Activated CD4-positive, alpha-beta T cell treated with anti-CD3 and anti-CD28 coated beads for 36 hours (primary cell): ENCODE results near the gene ANTKMT. TPM values are rescaled to one million over a fixed set of nuclear protein-coding genes. Genes with fewer than 3 reads are reported as not detected.
"Not testable (repeated sequence)": the region's sequence is repeated elsewhere in the genome, so short reads cannot be mapped to it uniquely, and the experiment has no call there.

Source experiments
- ATAC-seq: fragments of 200-7000 bp; cut with Tn5 transposase; one replicate; pipeline ENCODE4 v1.10.0; 2021; ENCODE audit warnings: mild to moderate bottlenecking, moderate library complexity
- CTCF ChIA-PET: fragments of 350-600 bp; sonication (Branson Sonifier 250); formaldehyde crosslinking; loops from one replicate; lab custom pipeline; 2021; ENCODE audit warnings: antibody characterized with exemption; lab: Charles Lee
- POLR2A ChIA-PET: fragments of 350-600 bp; sonication (Branson Sonifier 250); formaldehyde crosslinking; loops from one replicate; lab custom pipeline; 2021; ENCODE audit warnings: antibody characterized with exemption, inconsistent platforms; lab: Charles Lee
- DNase-seq: peaks from one replicate; pipeline ENCODE4 v3.0.0-alpha.2; 2020
- H3K27ac Mint-ChIP-seq: one replicate; pipeline ENCODE4 v1.8.0; 2021; ENCODE audit warnings: mixed read lengths
- H3K27me3 Mint-ChIP-seq: one replicate; pipeline ENCODE4 v1.8.0; 2021; ENCODE audit warnings: mixed read lengths
- H3K36me3 Mint-ChIP-seq: one replicate; pipeline ENCODE4 v1.8.0; 2021; ENCODE audit warnings: low read depth, mixed read lengths
- H3K4me1 Mint-ChIP-seq: one replicate; pipeline ENCODE4 v1.8.0; 2021; ENCODE audit warnings: mixed read lengths
- H3K4me3 Mint-ChIP-seq: one replicate; pipeline ENCODE4 v1.8.0; 2021; ENCODE audit warnings: mild to moderate bottlenecking, moderate library complexity, mixed read lengths
- H3K9me3 Mint-ChIP-seq: one replicate; pipeline ENCODE4 v1.8.0; 2021; ENCODE audit warnings: low read depth, mixed read lengths
- intact Hi-C, 2 experiments: fragments of 100-400 bp; cut with DNase I in 1 of 2; cut with micrococcal nuclease in 1 of 2; formaldehyde crosslinking; loops; one replicate each; pipeline versions ENCODE4 v1.14.2 to v1.15.1; 2022 to 2024; cut with DNase I, micrococcal nuclease
- total RNA-seq, 2 experiments: library from RNA; stranded (reverse); gene quantifications; one replicate each; pipeline ENCODE4 v1.2.3, GENCODE V29; 2021

The ANTKMT gene
- total RNA-seq, 2 experiments from 2014 or later = 13.3 to 27.0 TPM

DNA sequence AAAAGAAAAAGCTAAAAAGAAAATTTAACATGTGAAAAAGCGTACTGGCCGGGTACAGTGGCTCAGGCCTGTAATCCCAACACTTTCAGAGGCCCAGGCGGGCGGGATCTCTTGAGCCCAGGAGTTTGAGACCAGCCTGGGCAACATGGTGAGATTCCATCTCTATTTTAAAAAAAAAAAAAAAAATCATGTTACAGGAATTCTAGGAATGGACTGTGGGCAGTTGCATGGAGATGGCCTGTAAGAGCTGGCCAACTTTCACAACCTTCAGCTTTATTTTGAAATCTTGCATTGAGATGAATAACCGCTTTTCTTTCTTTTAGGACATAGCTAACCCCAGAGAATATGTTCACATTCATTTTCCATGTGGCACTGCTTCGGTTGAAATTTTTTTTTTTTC lies 28.1 kb downstream of the ANTKMT start:
- ChIA-PET CTCF (interaction anchor here (0.6 kb wide), 1 partner anchor 24 kb away, joined by 3 read pairs; no protein-coding TSS in a partner anchor), POLR2A (interaction anchor here (0.6 kb wide), 1 partner anchor 320 kb away, joined by 5 read pairs; no protein-coding TSS in a partner anchor)
- H3K27ac Mint-ChIP-seq = no peak overlapping the region
- no peak overlapping the region for H3K4me3 Mint-ChIP-seq
- no peaks in the 10 kb centered on the region for H3K9me3 Mint-ChIP-seq
- ATAC-seq (no peak), DNase-seq (no peak)
- no peaks in the 10 kb centered on the region for H3K4me1 Mint-ChIP-seq
- intact Hi-C loops = no loop called here
- H3K36me3 Mint-ChIP-seq = no peaks in the 10 kb centered on the region
- H3K27me3 Mint-ChIP-seq = no peaks in the 10 kb centered on the region

DNA sequence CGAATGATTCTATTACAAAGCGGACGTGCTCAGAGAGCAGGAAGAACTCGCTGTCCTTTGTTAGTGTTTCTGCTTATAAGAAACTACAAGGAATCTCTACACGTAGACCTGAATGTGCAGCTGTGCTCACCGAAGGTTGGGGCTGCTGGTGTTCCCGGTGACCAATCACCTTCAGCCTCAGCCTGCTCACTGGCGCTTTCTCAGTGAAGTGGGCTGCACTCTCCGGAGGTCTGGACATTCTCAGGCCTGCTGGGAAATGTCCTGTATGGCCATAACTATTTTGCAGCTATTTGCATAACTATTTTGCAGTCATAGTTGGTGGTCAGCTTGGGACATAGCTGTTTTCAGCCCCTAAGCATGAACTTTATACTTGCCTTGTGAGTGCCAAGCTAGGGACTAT lies 29.5 kb downstream of the ANTKMT start:
- H3K9me3 Mint-ChIP-seq = no peaks in the 10 kb centered on the region
- ATAC-seq (no peak), DNase-seq (no peak)
- no peak overlapping the region for H3K27ac Mint-ChIP-seq
- H3K4me1 Mint-ChIP-seq = no peaks in the 10 kb centered on the region
- no peaks in the 10 kb centered on the region for H3K36me3 Mint-ChIP-seq
- peaks cover 2% of the 10 kb centered on the region for H3K27me3 Mint-ChIP-seq
- POLR2A ChIA-PET = no interaction called here
- CTCF ChIA-PET = interaction anchor here (0.5 kb wide), 1 partner anchor 61 kb away, joined by 3 read pairs; the partner anchor contains the start of gene WDR24
- H3K4me3 Mint-ChIP-seq = no peak overlapping the region
- intact Hi-C loops = no loop called here

DNA sequence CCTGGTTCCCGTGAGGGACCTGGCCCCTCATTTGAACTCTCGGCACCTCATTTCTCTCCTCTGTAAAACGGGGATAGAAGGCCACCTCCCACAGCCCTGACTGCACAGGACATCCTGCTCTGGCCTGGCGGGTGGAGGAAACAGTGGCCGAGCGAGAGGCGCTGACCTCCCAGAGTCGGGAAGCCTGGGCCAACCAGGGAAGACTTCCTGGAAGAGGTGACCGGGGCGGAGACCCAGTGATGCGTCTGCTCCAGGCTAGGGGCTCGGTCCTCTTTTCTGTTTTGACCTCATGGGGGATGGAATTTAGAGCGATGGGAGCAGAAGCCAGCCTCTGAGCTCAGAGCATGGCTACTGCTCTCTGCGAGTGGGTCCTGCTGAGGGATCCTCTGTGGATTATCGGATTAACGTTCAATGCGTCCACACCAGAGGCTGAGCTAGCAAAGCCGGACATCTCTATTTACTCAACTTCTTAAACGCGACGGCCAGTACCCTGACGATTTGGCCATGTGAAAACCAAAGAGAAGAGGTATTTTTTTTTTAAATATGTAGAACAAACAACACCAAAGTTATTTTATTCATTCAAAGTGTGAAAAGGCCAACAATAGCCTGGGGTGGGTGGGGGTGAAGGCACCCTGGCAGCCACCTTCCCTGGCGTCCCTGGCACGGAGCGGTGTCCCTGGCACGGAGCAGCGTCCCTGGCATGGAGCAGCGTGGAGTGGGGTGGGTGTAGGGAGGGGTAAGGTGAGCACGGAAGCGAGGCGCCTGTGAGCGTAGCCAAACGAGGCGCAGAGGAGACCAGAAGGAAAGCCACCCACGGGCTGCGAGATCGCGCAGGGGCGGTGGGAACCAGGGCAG lies 30.4 kb downstream of the ANTKMT start:
- Mint-ChIP-seq H3K9me3 (peaks cover 2% of the 10 kb centered on the region), H3K4me1 (no peaks in the 10 kb centered on the region), H3K27ac (no peak overlapping the region), H3K27me3 (peaks cover 3% of the 10 kb centered on the region), H3K4me3 (no peak overlapping the region), H3K36me3 (no peaks in the 10 kb centered on the region)
- ChIA-PET CTCF (interaction anchor here (0.5 kb wide), 1 partner anchor 62 kb away, joined by 3 read pairs; the partner anchor contains the start of gene WDR24), POLR2A (interaction anchor here (0.7 kb wide), 1 partner anchor 13 kb away, joined by 4 read pairs; no protein-coding TSS in a partner anchor)
- ATAC-seq (no peak), DNase-seq (no peak)
- intact Hi-C loops = no loop called here

DNA sequence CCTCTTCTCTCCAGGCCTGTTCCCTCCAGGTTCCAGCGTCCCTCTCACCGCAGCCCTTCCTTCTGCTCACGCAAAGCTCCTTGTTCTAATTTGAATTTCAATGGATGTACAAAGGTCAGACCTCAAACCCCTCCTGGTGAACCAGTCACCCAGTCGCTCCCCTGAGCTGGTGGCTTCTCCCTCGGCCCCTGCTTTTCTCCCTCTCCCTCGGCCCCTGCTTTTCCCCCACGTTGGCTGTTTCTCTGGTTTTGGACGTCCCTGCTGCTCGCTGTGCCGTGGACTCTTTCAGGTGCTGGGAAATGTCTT lies 31.0 kb downstream of the ANTKMT start:
- CTCF ChIA-PET = interaction anchor here (0.6 kb wide), 1 partner anchor 10 kb away, joined by 3 read pairs; no protein-coding TSS in a partner anchor
- no peak overlapping the region for H3K4me3 Mint-ChIP-seq
- intact Hi-C loops = no loop called here
- H3K36me3 Mint-ChIP-seq = no peaks in the 10 kb centered on the region
- POLR2A ChIA-PET = no interaction called here
- H3K4me1 Mint-ChIP-seq = no peaks in the 10 kb centered on the region
- H3K27me3 Mint-ChIP-seq = peaks cover 5% of the 10 kb centered on the region
- DNase-seq (no peak), ATAC-seq (no peak)
- H3K9me3 Mint-ChIP-seq = peaks cover 4% of the 10 kb centered on the region
- no peak overlapping the region for H3K27ac Mint-ChIP-seq

- intact Hi-C loops, H3K36me3 Mint-ChIP-seq, ATAC-seq, H3K4me1 Mint-ChIP-seq, CTCF ChIA-PET, H3K27me3 Mint-ChIP-seq, POLR2A ChIA-PET, H3K4me3 Mint-ChIP-seq, H3K27ac Mint-ChIP-seq, H3K9me3 Mint-ChIP-seq, DNase-seq: not testable (repeated sequence)
These were observed 33.2 kb downstream of the ANTKMT start for GRCh38 chr16:754121-754607.

DNA sequence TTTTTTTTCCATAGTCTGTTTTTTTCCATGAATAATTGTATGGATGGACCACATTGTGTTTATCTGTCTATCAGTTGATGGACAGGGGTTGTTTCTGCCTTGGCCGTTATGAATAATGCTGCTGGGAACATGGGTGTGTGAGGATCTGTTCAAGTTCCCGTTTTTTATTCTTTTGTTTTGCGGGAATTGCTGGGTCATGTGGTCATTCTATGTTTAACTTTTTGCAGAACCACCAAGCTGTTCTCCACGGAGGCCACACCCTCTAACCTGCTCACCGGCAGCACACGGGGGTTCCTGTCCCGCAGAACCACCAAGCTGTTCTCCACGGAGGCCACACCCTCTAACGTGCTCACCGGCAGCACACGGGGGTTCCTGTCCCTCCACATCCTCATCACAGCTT lies 33.7 kb downstream of the ANTKMT start:
- Mint-ChIP-seq H3K27me3 (peaks cover 9% of the 10 kb centered on the region), H3K27ac (no peak overlapping the region), H3K9me3 (peaks cover 4% of the 10 kb centered on the region), H3K4me1 (no peaks in the 10 kb centered on the region), H3K4me3 (no peak overlapping the region), H3K36me3 (no peaks in the 10 kb centered on the region)
- DNase-seq (no peak), ATAC-seq (no peak)
- intact Hi-C loops = no loop called here
- CTCF ChIA-PET = no interaction called here
- POLR2A ChIA-PET = no interaction called here

DNA sequence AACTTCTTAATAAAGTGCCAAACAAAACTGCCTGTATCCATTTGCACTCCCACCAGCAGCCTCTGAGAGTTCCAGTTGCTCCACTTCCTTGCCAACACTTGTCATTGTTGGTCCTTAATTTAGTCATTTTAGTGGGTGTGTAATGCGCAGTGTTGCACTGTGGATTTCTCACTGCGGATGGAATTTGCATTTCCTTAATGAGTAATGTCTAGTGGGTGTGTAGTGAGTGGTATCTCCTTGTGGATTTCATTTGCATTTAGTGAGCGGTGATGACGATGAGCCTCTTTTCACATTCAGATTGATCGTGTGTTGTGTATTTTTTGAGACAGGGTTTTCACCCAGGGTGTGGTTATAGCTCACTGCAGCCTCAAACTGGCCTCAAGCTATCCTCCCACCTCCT lies 35.5 kb downstream of the ANTKMT start:
- no peaks in the 10 kb centered on the region for H3K36me3 Mint-ChIP-seq
- H3K27ac Mint-ChIP-seq = no peak overlapping the region
- intact Hi-C loops = no loop called here
- no peaks in the 10 kb centered on the region for H3K4me1 Mint-ChIP-seq
- peaks cover 4% of the 10 kb centered on the region for H3K9me3 Mint-ChIP-seq
- DNase-seq = no peak
- ChIA-PET POLR2A (no interaction called here), CTCF (interaction anchor here (0.8 to 1.6 kb wide), 2 partner anchors 16 to 44 kb away, joined by 3 read pairs; partner anchors contain the start of gene CIAO3)
- peaks cover 9% of the 10 kb centered on the region for H3K27me3 Mint-ChIP-seq
- H3K4me3 Mint-ChIP-seq = no peak overlapping the region
- peak; percentile 77 for ATAC-seq

DNA sequence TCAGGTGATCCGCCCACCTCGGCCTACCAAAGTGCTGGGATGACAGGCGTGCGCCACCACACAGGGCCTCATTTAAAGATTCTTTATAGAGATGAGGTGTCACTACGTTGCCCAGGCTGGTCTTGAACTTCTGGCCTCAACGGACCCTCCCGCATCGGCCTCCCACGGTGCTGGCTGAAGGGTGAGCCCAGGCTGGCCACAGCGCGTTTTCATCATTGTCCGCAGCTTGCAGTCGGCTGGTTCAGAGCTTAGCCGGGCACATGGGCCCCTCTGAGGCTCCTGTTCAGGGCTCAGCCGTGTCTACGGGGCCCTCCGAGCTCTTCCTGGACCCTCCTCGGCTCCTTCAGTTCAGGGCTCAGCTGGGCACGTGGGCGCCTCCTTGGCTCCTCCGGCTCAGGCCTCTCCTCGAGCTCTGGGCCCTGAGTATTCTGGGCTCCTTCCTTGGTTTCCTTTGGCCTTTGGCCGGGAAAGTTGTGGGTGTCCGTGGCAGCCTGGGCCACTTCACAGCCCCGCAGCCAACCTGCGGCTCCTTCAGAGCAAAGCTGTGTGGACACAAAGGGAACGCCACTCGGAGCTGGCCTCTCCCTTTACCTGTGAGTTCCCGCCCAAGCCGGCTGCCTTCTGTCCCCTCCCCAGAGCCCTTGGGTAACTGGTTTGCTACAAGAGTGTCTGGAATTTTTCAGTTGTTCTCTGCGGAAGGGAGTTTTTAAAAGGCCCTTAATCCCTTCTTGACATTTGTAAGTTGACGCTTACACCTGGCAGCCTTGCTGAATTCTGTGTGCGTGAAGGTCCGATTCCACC lies 38.4 kb downstream of the ANTKMT start:
- ChIA-PET POLR2A (no interaction called here), CTCF (interaction anchor here (0.9 kb wide), 1 partner anchor 47 kb away, joined by 4 read pairs; no protein-coding TSS in a partner anchor)
- no peaks in the 10 kb centered on the region for H3K4me1 Mint-ChIP-seq
- ATAC-seq (no peak), DNase-seq (no peak)
- H3K9me3 Mint-ChIP-seq = peaks cover 4% of the 10 kb centered on the region
- no peak overlapping the region for H3K27ac Mint-ChIP-seq
- intact Hi-C loops = no loop called here
- H3K27me3 Mint-ChIP-seq = peaks cover 9% of the 10 kb centered on the region
- no peak overlapping the region for H3K4me3 Mint-ChIP-seq
- no peaks in the 10 kb centered on the region for H3K36me3 Mint-ChIP-seq

- POLR2A ChIA-PET = no interaction called here
- ATAC-seq (no peak), DNase-seq (no peak)
- CTCF ChIA-PET = interaction anchor here (0.9 kb wide), 1 partner anchor 48 kb away, joined by 4 read pairs; no protein-coding TSS in a partner anchor
- H3K4me3 Mint-ChIP-seq = no peak overlapping the region
- H3K9me3 Mint-ChIP-seq = peaks cover 4% of the 10 kb centered on the region
- intact Hi-C loops = no loop called here
- H3K36me3 Mint-ChIP-seq = no peaks in the 10 kb centered on the region
- H3K4me1 Mint-ChIP-seq = no peaks in the 10 kb centered on the region
- H3K27ac Mint-ChIP-seq = no peak overlapping the region
- H3K27me3 Mint-ChIP-seq = peaks cover 7% of the 10 kb centered on the region
These were observed 39.1 kb downstream of the ANTKMT start for GRCh38 chr16:760065-760464.

- POLR2A ChIA-PET = no interaction called here
- H3K27me3 Mint-ChIP-seq = peaks cover 7% of the 10 kb centered on the region
These were observed 39.8 kb downstream of the ANTKMT start, which contains the start of gene MSLN for GRCh38 chr16:760545-761343. TSS of gene MSLN (plus strand) at chr16:760734. CDS start at chr16:762681, 1,947 bp downstream.

More at GRCh38 chr16:760545-761343, 39.8 kb downstream of the ANTKMT start, which contains the start of gene MSLN:
- no peaks in the 10 kb centered on the region for H3K36me3 Mint-ChIP-seq
- H3K9me3 Mint-ChIP-seq = peaks cover 4% of the 10 kb centered on the region
- H3K27ac Mint-ChIP-seq = no peak within 1 kb of the TSS
- no peaks in the 10 kb centered on the region for H3K4me1 Mint-ChIP-seq
- intact Hi-C loops = no loop called here
- DNase-seq (no peak), ATAC-seq (no peak)
- H3K4me3 Mint-ChIP-seq = no peak within 1 kb of the TSS
- CTCF ChIA-PET = interaction anchor here (0.7 kb wide), 1 partner anchor 50 kb away, joined by 3 read pairs; no protein-coding TSS in a partner anchor
